Limb (tissue), 2 donors: ENCODE results near the gene LSM14A.
"Not testable (repeated sequence)": the region's sequence is repeated elsewhere in the genome, so short reads cannot be mapped to it uniquely, and the experiment has no call there.

ENCODE experiments used
- DNase-seq, 2 donors: peaks; one replicate each; pipeline ENCODE4 v3.0.0-alpha.2; 2016; ENCODE audit errors: extremely low spot score in 2 of 2

Gene LSM14A

GRCh38 chr19:34189917-34190425 is 17.7 kb downstream of the LSM14A start:
- DNase-seq = no peak

- no peak for DNase-seq
Measured at GRCh38 chr19:34191355-34191962, 19.2 kb downstream of the LSM14A start.

- no peak for DNase-seq
Measured at GRCh38 chr19:34193439-34193838, 21.1 kb downstream of the LSM14A start.

- DNase-seq = no peak
Measured at GRCh38 chr19:34193876-34194275, 21.6 kb downstream of the LSM14A start.

DNA sequence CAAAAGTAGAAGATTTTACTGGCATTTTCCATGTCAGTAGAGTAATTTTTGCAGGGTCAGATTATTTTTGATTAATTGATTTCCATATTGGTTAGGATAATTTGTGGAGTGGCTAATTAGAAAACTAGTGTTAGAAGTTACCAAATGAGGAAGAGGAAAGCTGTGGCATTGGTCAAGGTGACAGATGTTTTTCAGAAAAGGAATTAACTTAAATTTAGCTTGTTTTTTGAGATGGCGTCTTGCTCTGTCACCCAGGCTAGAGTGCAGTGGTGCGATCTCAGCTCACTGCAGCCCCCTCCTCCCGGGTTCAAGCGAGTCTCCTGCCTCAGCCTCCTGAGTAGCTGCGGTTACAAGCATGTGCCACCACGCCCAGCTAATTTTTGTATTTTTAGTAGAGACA is 28.8 kb downstream of the LSM14A start:
- no peak for DNase-seq

GRCh38 chr19:34205324-34205723 is 33.0 kb downstream of the LSM14A start:
- DNase-seq = not testable (repeated sequence)

GRCh38 chr19:34208291-34208884 is 36.1 kb downstream of the LSM14A start:
- DNase-seq = no peak

DNA sequence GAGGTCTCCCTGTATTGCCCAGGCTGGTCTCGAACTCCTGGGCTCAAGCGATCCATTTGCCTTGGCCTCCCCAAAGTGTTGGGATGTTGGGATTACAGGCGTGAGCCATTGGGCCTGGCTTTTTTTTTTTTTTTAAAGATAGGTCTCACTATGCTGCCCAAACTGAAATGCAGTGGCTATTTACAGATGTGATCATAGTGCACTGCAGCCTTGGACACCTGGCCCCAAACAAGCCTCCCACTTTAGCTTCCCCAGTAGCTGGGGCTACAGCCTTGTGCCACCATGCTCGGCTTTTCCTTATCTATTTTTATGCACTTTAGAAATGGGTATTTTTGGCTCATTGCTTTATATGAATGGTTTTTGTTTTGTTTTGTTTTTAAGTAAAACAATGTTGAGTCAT is 37.4 kb downstream of the LSM14A start:
- DNase-seq = no peak

GRCh38 chr19:34213283-34213682 is 41.0 kb downstream of the LSM14A start:
- DNase-seq = no peak

- DNase-seq = no peak
Measured at GRCh38 chr19:34214040-34214439, 41.7 kb downstream of the LSM14A start.

DNA sequence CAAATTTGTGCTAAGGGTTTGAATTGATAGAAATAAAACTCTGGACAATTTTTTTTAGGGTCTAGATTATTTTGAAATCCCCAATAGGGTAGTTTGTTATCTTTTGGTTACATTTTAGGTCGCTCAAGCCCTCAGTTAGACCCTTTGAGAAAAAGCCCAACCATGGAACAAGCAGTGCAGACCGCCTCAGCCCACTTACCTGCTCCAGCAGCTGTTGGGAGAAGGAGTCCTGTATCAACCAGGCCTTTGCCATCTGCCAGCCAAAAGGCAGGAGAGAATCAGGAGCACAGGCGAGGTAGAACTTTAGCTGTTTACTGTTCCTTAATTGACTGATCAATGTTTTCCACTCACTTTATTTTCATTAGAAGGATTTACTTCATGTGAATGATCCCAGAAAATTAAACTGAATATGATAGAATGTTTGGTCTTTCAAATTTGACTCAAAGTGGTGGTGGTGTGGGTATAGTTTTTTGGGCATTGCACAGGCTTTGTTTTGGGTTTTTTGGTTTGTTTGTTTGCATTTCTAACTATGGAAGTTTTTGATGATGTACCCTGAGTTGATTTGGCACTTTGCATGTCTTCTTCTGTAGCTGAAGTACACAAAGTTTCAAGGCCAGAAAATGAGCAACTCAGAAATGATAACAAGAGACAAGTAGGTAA is 42.8 kb downstream of the LSM14A start:
- DNase-seq = no peak

DNA sequence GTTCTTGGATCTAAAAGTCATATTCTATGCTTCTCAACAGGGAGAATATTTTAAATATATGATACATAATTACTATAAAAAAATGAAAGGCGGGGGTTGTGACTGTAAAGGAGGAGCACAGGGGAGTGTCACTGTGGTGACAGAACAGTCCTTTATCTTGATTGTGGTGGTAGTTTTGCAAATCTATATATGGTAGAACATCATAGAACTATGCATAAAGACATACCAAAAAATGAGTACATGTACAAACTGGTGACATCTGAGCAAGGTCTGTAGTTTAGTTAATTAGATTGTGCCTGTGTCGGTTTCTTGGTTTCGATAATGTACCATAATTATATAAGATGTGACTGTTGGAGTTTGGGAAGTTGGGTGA is 43.3 kb downstream of the LSM14A start:
- DNase-seq = no peak

DNA sequence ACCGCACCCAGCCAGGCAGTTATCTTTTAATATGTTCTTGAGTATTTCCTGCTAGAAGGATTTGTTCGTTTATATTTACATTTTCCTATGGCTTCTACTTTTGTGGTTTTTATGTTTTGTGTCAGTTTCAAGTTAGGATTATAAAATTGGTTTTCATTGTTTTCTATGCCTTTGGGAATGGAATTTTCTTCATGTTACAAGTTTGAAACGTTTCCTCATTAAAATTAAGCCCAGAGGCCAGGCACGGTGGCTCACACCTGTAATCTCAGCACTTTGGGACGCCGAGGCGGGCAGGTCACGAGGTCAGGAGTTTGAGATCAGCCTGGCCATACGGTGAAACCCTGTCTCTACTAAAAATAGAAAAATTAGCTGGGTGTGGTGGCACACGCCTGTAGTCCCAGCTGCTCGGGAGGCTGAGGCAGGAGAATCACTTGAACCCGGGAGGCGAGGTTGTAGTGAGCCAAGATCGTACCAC is 44.5 kb downstream of the LSM14A start:
- not testable (repeated sequence) for DNase-seq

GRCh38 chr19:34217952-34218817 is 45.9 kb downstream of the LSM14A start:
- peak; percentile 2 to 38 for DNase-seq

DNA sequence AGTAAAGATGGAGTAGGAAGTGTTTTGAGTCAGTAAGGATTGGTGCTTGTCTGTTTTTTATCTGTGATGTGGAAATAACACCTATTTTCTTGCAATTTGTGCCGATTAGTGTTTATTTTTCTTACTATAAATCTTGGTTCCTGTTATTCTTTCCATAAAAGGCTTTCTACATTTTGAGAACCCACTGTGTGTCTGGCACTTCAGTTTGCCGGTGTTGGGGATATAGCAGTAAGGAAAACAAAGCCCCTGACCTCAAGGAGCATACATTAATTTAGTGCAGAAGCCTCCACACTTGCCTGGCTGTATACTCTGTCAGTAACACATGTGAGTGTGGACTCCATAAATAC is 46.5 kb downstream of the LSM14A start:
- no peak for DNase-seq

- peak; percentile 8 to 57 for DNase-seq
Measured at GRCh38 chr19:34220472-34221063, 48.3 kb downstream of the LSM14A start.

- no peak for DNase-seq
Measured at GRCh38 chr19:34222386-34222785, 50.1 kb downstream of the LSM14A start.

DNA sequence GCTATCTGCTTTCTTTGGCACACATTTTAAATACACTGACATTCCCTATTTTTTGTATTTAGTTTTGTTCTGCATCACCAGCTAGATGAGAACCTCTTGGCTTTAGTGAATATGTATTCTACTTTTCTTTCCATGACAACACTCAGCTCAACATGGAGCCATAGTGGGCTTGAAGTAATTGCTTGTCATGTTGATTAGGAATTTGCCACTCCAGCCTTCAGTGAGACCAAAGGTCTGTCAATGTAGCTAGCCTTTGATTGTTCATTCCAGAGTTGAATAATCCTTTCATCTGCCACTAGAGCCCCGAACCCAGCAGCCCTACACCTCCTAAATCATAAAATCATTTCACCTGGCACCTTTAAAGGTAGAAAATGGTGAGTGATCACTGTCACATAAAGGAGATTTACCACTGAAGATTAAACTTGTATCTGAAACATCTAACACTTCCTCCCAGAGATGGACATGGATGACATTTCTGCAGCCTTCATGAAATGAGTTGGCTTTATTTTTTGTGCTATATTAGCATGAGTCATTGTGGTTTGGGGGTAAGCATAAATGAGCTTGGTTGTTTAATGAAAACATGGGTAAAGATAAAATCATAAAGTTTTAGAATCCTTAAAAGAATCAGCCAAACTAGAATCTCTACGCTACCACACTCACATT is 52.8 kb downstream of the LSM14A start:
- DNase-seq = no peak

DNA sequence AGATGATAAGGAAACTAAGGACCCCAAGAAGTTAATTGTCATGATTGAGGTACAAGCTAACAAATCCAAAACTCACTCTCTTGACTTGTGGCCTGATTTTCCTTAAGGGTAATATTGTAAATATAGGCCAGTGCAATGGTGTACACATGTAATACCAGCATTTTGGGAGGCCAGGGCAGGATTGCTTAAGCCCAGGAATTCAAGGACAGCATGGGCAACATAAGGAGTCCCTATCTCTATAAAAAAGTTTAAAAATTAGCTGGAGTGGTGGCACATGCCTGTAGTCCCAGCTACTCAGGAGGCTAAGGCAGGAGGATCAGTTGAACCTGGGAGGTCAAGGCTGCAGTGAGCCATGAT is 53.3 kb downstream of the LSM14A start:
- DNase-seq = no peak

- DNase-seq = no peak
Measured at GRCh38 chr19:34226036-34226435, 53.7 kb downstream of the LSM14A start.

DNA sequence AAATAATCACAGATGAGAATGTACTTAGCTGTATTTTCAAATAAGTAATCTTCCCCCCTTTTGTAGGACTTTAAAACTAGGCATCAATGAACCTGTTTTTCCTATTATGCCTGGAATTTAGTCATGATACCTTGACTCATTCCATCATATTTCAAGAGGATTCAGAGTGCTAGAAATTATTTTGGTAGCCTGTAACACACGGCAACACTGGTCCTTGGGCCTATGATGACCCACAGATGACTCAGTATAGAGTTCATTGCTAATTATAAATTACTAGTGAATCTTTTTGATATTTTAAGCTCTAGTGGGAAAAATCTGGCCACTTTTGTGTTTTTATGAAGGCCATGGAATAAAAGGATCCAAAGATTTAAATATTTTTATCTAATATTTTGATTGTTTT is 56.0 kb downstream of the LSM14A start:
- DNase-seq = no peak
